ENCODE data around the gene COL4A3. TPM values are rescaled to one million over a fixed set of nuclear protein-coding genes. Genes with fewer than 3 reads are reported as not detected.

Gene COL4A3
- total RNA-seq, 1 experiment from 2014 or later: 17.6 TPM

GRCh38 chr2:227348324-227348723 lies 183.9 kb downstream of the COL4A3 start:
- no peak for DNase-seq
- no peak for TF ChIP-seq CTCF (IDR thresholded peaks at IDR 0.05; ENCODE audit: unreplicated experiment)
- Mint-ChIP-seq H3K36me3 (ENCODE audit: insufficient read depth, unreplicated experiment) (peaks cover 12% of the 10 kb centered on the region), H3K27me3 (ENCODE audit: unreplicated experiment) (no peaks in the 10 kb centered on the region), H3K4me3 (ENCODE audit: low read depth, unreplicated experiment) (no peak overlapping the region), H3K4me1 (ENCODE audit: low read depth, unreplicated experiment) (no peaks in the 10 kb centered on the region), H3K27ac (ENCODE audit: unreplicated experiment) (no peak overlapping the region), H3K9me3 (ENCODE audit: low read depth, unreplicated experiment) (no peaks in the 10 kb centered on the region)
- intact Hi-C loops (cut with micrococcal nuclease; ENCODE audit: unreplicated experiment): no loop called here
- BruUV-seq (replicated peaks): no TSS peak
- CTCF ChIA-PET: no interaction called here

- TF ChIP-seq CTCF (IDR thresholded peaks at IDR 0.05; ENCODE audit: unreplicated experiment): no peak
- no peaks in the 10 kb centered on the region for H3K9me3 Mint-ChIP-seq (ENCODE audit: low read depth, unreplicated experiment)
- intact Hi-C loops (cut with micrococcal nuclease; ENCODE audit: unreplicated experiment): no loop called here
- CTCF ChIA-PET: no interaction called here
- peaks cover 12% of the 10 kb centered on the region for H3K36me3 Mint-ChIP-seq (ENCODE audit: insufficient read depth, unreplicated experiment)
- BruUV-seq (replicated peaks): no TSS peak
- no peak overlapping the region for H3K4me3 Mint-ChIP-seq (ENCODE audit: low read depth, unreplicated experiment)
- no peaks in the 10 kb centered on the region for H3K4me1 Mint-ChIP-seq (ENCODE audit: low read depth, unreplicated experiment)
- H3K27me3 Mint-ChIP-seq (ENCODE audit: unreplicated experiment): no peaks in the 10 kb centered on the region
- DNase-seq: no peak
- no peak overlapping the region for H3K27ac Mint-ChIP-seq (ENCODE audit: unreplicated experiment)
These were observed 185.7 kb downstream of the COL4A3 start for GRCh38 chr2:227349989-227350612.

GRCh38 chr2:227351639-227352038 lies 187.2 kb downstream of the COL4A3 start:
- no peak for TF ChIP-seq CTCF (IDR thresholded peaks at IDR 0.05; ENCODE audit: unreplicated experiment)
- H3K27me3 Mint-ChIP-seq (ENCODE audit: unreplicated experiment): no peaks in the 10 kb centered on the region
- H3K4me1 Mint-ChIP-seq (ENCODE audit: low read depth, unreplicated experiment): no peaks in the 10 kb centered on the region
- no peak for DNase-seq
- CTCF ChIA-PET: no interaction called here
- H3K9me3 Mint-ChIP-seq (ENCODE audit: low read depth, unreplicated experiment): no peaks in the 10 kb centered on the region
- no peak overlapping the region for H3K4me3 Mint-ChIP-seq (ENCODE audit: low read depth, unreplicated experiment)
- BruUV-seq (replicated peaks): no TSS peak
- no peak overlapping the region for H3K27ac Mint-ChIP-seq (ENCODE audit: unreplicated experiment)
- H3K36me3 Mint-ChIP-seq (ENCODE audit: insufficient read depth, unreplicated experiment): peaks cover 12% of the 10 kb centered on the region
- intact Hi-C loops (cut with micrococcal nuclease; ENCODE audit: unreplicated experiment): no loop called here

GRCh38 chr2:227360351-227360750 lies 195.9 kb downstream of the COL4A3 start:
- H3K27ac Mint-ChIP-seq (ENCODE audit: unreplicated experiment): no peak overlapping the region
- intact Hi-C loops (cut with micrococcal nuclease; ENCODE audit: unreplicated experiment): no loop called here
- no peak for TF ChIP-seq CTCF (IDR thresholded peaks at IDR 0.05; ENCODE audit: unreplicated experiment)
- no peak for DNase-seq
- CTCF ChIA-PET: no interaction called here
- BruUV-seq (replicated peaks): no TSS peak
- peaks cover 15% of the 10 kb centered on the region for H3K36me3 Mint-ChIP-seq (ENCODE audit: insufficient read depth, unreplicated experiment)
- no peaks in the 10 kb centered on the region for H3K27me3 Mint-ChIP-seq (ENCODE audit: unreplicated experiment)
- H3K9me3 Mint-ChIP-seq (ENCODE audit: low read depth, unreplicated experiment): no peaks in the 10 kb centered on the region
- no peak overlapping the region for H3K4me3 Mint-ChIP-seq (ENCODE audit: low read depth, unreplicated experiment)
- no peaks in the 10 kb centered on the region for H3K4me1 Mint-ChIP-seq (ENCODE audit: low read depth, unreplicated experiment)
